NT2/D1 (cell line): Measurements from ENCODE around the gene MYOT.
"Not testable (repeated sequence)": the region's sequence is repeated elsewhere in the genome, so short reads cannot be mapped to it uniquely, and the experiment has no call there.

ENCODE experiments used
- DNase-seq: peaks from one replicate; pipeline ENCODE4 v3.0.0-alpha.2; 2011; ENCODE audit warnings: low read depth, low spot score
- H3K27me3 ChIP-seq: 2 replicates; pipeline ENCODE4 v1.6.0; 2011; ENCODE audit warnings: mild to moderate bottlenecking; ENCODE audit not compliant: insufficient read length, insufficient read depth
- H3K36me3 ChIP-seq: 2 replicates; pipeline ENCODE4 v1.6.1; 2011; ENCODE audit warnings: mild to moderate bottlenecking, low read length, mixed read lengths; ENCODE audit not compliant: insufficient read depth, insufficient read length
- H3K4me1 ChIP-seq: 2 replicates; pipeline ENCODE4 v1.5.1; 2011; ENCODE audit not compliant: insufficient read depth, insufficient read length
- H3K4me3 ChIP-seq: 2 replicates; pipeline ENCODE4 v1.5.1; 2011; ENCODE audit warnings: low read depth; ENCODE audit not compliant: insufficient read length
- H3K9ac ChIP-seq: 2 replicates; pipeline ENCODE4 v1.6.0; 2011; ENCODE audit warnings: low read depth; ENCODE audit not compliant: insufficient read length
- H3K9me3 ChIP-seq: 2 replicates; pipeline ENCODE4 v1.5.1; 2011; ENCODE audit warnings: mild to moderate bottlenecking, low read length; ENCODE audit not compliant: insufficient read depth
- SUZ12 ChIP-seq: IDR thresholded peaks from 2 replicates; pipeline ENCODE4 v1.6.1; 2011; ENCODE audit not compliant: insufficient read length, insufficient read depth; ENCODE audit errors: extremely low read depth
- YY1 ChIP-seq: IDR thresholded peaks from 2 replicates; pipeline ENCODE4 v1.6.1; 2011; ENCODE audit not compliant: insufficient read length, insufficient read depth
- ZNF274 ChIP-seq: IDR thresholded peaks from 2 replicates; pipeline ENCODE4 v1.6.1; 2011; ENCODE audit warnings: mild to moderate bottlenecking, low read depth, low read length

The MYOT gene

GRCh38 chr5:137856916-137857862, 10.5 kb upstream of the MYOT start:
- DNase-seq = no peak
- Histone ChIP-seq H3K36me3 (no peaks in the 10 kb centered on the region), H3K27me3 (no peaks in the 10 kb centered on the region), H3K9ac (no peak overlapping the region), H3K4me3 (no peak overlapping the region), H3K4me1 (no peaks in the 10 kb centered on the region), H3K9me3 (0 out of 2 replicates have a peak, but pooled peaks cover 6% of the 10 kb centered on the region)
- no peak for TF ChIP-seq YY1
- no peak for TF ChIP-seq SUZ12
- no peak for TF ChIP-seq ZNF274

- TF ChIP-seq SUZ12 (no peak), YY1 (no peak), ZNF274 (no peak)
- no peak overlapping the region for H3K4me3 ChIP-seq
- H3K27me3 ChIP-seq = no peaks in the 10 kb centered on the region
- no peak overlapping the region for H3K9ac ChIP-seq
- H3K4me1 ChIP-seq = no peaks in the 10 kb centered on the region
- no peaks in the 10 kb centered on the region for H3K36me3 ChIP-seq
- 0 out of 2 replicates have a peak, but pooled peaks cover 6% of the 10 kb centered on the region for H3K9me3 ChIP-seq
- no peak for DNase-seq
Measured at GRCh38 chr5:137858223-137858916, 9.3 kb upstream of the MYOT start.

- Histone ChIP-seq H3K9ac (no peak overlapping the region), H3K4me1 (no peaks in the 10 kb centered on the region), H3K4me3 (no peak overlapping the region), H3K36me3 (no peaks in the 10 kb centered on the region), H3K27me3 (no peaks in the 10 kb centered on the region), H3K9me3 (0 out of 2 replicates have a peak, but pooled peaks cover 6% of the 10 kb centered on the region)
- no peak for DNase-seq
- TF ChIP-seq YY1 (no peak), ZNF274 (no peak), SUZ12 (no peak)
Measured at GRCh38 chr5:137858954-137859353, 8.7 kb upstream of the MYOT start.

- H3K4me3 ChIP-seq = no peak overlapping the region
- no peaks in the 10 kb centered on the region for H3K36me3 ChIP-seq
- TF ChIP-seq YY1 = no peak
- TF ChIP-seq SUZ12 = no peak
- TF ChIP-seq ZNF274 = no peak
- H3K9ac ChIP-seq = no peak overlapping the region
- H3K27me3 ChIP-seq = no peaks in the 10 kb centered on the region
- no peak for DNase-seq
- H3K9me3 ChIP-seq = no peaks in the 10 kb centered on the region
- no peaks in the 10 kb centered on the region for H3K4me1 ChIP-seq
Measured at GRCh38 chr5:137862251-137862650, 5.4 kb upstream of the MYOT start.

GRCh38 chr5:137863653-137864052, 4.0 kb upstream of the MYOT start:
- not testable (repeated sequence) for H3K36me3 ChIP-seq, H3K9ac ChIP-seq, DNase-seq, H3K27me3 ChIP-seq, H3K4me1 ChIP-seq, H3K4me3 ChIP-seq, H3K9me3 ChIP-seq

GRCh38 chr5:137866541-137867388, 895 bp upstream of the MYOT start:
- H3K27me3 ChIP-seq = no peaks in the 10 kb centered on the region
- H3K36me3 ChIP-seq = no peaks in the 10 kb centered on the region
- H3K9ac ChIP-seq = no peak overlapping the region
- H3K4me1 ChIP-seq = no peaks in the 10 kb centered on the region
- no peaks in the 10 kb centered on the region for H3K9me3 ChIP-seq
- H3K4me3 ChIP-seq = no peak overlapping the region
- DNase-seq = no peak
- no peak for TF ChIP-seq YY1
- TF ChIP-seq SUZ12 = no peak
- no peak for TF ChIP-seq ZNF274
